GM21423 (cell line): ENCODE results near the gene RHOB.
"Not testable (repeated sequence)": the region's sequence is repeated elsewhere in the genome, so short reads cannot be mapped to it uniquely, and the experiment has no call there.

Experiments
- ATAC-seq: cut with Tn5 transposase; IDR thresholded peaks from one replicate; pipeline ENCODE4 v1.9.1; 2021; ENCODE audit warnings: mild to moderate bottlenecking, moderate library complexity; ENCODE audit not compliant: unreplicated experiment

The RHOB gene

DNA sequence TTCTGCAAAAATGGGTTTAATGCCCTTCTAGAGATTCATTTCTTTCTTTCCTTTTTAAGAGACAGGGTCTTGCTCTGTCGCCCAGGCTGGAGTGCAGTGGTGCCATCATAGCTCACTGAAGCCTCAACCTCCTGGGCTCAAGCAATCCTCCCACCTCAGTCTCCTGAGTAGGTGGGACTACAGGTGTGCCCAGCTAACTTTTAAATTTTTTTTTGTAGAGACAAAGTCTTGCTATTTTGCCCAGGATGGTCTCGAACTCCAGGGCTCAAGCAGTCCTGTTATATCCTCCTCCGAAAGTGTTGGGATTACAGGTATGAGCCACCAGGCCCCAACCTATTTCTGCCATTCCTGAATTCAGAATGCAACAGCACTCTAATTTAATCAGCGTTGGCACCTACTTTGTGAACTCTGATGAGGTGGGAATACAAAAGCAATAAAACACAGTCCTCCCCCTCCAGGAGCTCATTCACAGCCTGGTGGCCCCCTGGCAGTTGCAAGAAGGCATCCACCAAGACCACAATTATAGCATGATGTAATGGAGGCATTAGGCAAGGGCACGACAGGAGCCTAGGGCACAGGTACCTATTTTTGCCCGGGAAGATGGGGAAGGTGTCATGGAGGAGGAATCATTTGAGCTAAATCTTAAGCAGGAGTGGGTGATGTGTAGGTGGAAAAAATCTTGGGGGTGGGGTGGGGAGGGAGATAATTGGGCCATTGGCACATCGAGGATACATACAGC is 5.1 kb downstream of the RHOB start:
- no peak for ATAC-seq

DNA sequence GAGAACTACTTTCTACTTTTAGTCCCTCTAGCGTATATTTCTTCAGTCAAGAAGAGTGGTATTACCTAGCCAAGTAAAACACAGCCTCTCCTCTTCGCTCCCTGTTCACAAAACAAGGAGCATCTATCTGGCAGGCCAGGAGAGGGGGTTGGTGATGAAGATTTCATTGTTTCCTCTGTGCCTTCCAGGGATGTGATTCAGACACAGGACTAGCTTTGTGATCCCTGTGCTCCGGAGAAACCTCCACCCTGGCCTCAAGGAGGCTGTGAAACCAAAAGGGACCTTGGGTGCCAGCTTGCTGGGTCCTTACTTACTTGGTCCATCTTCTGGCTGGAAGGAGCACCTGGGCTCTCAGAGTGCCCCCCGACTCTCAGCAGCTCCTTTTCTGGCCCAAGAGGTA is 5.7 kb downstream of the RHOB start:
- ATAC-seq = no peak

DNA sequence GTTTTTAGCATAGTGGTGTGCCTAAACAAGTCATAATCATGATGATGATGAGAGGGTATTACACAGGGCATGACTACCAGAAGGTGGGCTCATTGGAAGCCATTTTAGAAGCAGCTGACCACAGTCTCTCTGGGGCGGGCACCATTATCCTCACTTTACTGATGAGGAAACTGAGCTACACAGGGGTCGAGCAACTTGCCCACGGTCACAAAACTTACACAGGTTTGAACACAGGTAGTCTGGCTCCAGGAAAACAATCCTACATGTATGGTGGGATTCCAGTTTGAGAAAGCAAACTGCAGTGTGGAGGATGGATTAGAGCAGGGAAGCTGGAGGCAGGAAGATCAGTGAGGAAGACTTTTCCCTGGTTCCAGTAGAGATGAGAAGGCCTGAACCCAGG is 6.2 kb downstream of the RHOB start:
- no peak for ATAC-seq

DNA sequence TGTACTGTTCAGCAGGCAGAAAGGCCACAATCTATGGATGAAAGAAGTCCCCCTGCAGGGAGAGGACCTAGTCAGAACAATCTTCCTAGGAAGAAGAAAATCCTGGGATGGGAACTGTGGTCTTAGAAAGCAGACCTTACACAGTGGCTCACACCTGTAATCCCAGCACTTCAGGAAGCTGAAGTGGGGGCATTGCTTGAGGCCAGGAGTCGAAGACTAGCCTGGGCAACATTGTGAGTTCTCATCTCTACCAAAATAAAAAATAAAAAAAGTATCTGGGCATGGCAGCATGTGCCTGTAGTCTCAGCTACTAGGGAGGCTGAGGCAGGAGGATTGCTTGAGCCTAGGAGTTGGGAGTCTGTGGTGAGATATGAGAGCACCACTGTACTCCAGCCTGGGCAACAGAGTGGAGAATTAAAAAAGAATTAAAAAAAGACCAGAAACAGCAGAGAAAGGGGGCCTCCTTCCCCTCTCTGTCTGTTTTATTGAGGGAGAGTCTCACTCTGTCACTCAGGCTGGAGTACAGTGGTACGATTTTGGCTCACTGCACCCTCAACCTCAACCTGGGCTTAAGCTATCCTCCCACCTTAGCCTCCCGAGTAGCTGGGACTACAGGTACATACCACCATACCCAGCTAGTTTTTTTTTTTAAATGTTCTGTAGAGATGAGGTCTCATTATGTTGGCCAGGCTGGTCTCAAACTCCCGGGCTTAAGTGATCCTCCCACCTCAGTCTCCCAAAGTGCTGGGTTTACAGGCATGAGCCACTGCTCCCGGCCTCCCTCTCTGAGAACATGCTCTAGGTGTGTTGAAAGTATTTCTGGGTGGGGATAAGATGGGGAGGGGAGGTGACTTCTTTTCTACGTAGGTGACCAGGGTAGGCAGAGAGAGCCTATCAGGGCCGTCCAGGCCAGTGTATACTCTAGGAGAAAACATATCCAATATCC is 7.4 kb downstream of the RHOB start:
- no peak for ATAC-seq

DNA sequence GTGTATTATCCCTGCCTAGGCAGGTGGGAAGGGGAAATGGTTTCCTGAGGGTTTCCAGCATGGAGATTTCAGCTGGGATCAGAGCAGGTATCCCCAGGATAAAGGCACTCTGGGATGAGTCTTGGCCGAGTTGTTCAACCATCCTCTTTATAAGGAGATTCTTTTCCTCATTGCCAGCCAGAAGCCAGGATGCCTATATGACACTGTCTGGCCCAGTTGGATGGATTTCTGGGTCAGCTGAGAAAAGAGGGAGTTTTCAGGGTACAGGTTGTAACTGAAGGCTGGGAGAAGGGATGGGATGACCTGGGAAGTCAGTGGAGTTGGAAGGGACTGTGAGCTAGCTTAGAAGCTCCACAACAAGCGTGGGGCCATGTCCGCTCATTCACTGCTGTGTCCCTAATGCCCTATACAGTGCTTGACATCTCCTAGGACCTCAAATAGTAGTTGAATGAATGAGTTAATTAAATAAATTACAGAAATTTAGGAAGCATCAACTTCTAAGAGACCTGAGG is 8.3 kb downstream of the RHOB start:
- no peak for ATAC-seq

DNA sequence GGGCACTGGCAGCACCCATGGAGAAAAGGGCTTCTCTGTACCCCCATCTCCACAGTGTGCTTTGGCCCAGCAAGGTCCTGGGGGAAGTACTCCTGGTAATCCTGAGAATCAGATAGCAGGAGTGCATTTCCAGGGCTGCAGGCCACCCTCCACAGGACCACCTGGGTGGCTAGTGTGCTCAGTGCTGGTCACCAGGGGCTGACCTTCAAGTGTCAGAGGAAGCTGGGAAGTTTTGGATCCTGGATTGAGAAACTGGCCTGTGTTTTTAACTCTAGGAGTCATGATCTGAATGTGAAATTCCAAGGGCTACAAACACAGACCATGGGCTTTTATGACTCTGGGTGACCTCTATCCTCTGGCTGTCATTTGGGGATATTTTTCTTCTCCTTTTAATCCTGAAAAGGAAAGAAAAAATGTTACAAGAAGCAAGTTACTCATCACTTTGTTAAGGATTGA is 9.3 kb downstream of the RHOB start:
- ATAC-seq = no peak

DNA sequence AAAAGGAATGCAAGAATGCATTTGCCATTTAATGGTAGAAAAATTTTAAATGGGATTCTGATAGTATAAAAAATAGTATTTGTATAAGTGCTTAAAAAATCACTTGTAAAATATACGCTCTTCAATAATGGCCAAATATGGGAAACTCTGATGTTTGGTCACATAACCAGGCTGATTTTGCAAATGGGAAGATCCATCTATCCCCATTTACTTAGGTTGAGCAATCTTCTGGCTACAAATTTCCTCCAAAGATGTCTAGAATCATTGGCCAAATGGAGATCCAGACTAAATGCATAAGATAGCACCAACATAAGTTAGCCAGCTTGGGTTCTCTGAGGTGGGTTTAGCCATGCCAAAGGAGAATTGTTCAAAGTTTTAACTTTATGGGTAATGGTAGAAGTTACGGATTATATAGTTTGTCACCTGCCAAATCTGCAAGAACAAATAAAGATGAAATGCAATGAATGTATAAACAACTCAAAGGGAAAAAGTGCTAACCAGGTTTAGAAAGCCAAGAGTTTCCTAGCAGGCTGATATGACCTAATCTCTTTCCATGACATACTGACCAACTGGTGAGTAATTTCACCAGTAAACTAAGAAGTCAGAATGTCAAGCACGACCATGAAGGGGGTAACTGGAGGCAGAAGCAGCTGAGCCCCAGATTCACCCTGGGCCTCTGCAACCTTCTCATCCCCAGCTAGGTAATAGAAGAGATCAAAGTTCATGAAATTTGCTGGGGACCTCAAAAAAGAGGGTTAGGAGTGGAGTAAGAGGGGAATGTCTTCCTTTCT is 10.0 kb downstream of the RHOB start:
- no peak for ATAC-seq

DNA sequence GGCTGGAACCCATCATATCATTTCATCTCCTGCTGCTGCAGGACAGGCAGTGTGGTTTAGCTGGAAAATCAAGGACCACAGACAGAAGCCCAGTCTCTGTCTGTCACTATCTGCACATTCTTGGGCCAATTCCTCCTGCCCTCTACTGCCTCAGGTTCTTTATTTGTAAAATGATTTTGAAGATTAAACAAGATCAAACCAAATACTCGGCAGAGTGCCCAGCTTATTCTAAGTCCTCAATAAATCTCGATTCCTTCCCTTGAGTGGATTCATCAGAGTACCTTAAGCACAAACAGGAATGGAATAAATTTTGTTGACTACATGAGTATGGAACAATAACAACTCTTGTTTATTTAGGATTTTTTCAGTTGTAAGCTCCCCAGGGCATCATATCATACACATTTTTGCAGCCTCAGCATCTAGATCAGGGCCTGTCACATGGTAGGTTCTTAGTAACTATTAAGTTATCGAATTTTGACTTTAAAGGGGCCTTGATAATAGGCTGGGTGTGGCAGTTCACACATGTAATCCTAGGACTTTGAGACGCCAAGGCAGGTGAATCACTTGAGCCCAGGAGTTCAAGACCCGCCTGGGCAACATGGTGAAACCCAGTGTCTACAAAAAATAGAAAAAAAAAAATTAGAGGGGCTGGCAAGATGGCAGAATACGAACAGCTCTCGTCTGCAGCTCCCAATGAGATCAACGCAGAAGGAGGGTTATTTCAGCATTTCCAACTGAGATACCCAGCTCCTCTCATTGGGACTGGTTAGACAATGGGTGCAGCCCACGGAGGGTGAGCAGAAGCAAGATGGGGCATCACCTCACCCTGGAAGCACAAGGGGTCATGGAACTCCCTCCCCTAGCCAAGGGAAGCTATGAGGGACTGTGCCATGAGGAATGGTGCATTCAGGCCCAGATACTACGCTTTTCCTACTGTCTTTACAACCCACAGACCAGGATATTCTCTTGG is 11.1 kb downstream of the RHOB start:
- ATAC-seq = no peak

DNA sequence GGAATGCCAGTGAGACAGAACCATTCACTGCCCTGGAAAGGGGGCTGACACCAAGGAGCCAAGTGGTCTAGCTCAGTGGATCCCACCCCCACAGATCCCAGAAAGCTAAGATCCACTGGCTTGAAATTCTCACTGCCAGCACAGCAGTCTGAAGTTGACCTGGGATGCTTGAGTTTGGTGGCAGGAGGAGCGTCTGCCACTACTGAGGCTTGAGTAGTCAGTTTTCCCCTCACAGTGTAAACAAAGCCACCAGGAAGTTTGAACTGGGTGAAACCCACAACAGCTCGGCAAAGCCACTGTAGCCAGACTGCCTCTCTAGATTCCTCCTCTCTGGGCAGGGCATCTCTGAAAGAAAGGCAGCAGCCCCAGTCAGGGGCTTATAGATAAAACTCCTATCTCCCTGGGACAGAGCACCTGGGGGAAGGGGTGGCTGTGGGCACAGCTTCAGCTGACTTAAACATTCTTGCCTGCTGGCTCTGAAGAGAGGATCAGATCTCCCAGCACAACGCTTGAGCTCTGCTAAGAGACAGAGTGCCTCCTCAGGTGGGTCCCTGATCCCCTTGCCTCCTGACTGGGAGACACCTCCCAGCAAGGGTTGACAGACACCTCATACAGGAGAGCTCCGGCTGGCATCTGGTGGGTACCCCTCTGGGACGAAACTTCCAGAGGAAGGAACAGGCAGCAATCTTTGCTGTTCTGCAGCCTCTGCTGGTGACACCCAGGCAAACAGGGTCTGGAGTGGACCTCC is 12.0 kb downstream of the RHOB start:
- ATAC-seq = not testable (repeated sequence)

DNA sequence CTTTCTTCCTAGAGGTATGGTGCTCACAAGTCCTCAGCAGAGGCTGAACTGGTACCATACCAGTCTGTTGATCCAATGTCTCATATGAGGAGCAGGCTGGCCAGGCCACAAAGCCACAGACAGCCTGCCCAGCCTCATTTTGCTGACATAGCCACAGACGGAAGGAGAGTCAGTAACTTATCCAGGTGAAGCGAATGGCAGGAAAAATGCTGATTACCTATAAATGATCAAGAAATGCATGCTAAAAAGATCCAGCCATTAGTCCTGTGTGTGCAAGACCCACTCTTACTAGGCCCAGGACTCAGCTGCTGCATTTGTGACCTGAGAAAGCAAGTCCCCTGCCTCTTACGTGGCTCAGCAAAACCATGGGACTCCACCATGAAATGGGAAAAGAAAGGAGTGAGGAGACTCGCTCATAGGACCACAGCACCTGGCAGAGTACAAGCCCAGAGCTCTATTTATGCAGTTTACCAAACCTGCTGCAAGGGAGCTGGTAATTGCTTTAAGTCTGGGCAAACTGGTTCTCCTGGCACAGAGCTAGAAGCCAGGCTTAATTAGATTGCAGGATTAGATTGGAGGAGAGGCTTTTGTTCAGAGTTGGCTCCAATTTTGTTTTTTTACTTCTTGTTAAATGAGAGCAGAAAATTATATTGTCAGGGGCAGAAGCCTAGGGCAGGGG is 19.0 kb downstream of the RHOB start:
- ATAC-seq = no peak

DNA sequence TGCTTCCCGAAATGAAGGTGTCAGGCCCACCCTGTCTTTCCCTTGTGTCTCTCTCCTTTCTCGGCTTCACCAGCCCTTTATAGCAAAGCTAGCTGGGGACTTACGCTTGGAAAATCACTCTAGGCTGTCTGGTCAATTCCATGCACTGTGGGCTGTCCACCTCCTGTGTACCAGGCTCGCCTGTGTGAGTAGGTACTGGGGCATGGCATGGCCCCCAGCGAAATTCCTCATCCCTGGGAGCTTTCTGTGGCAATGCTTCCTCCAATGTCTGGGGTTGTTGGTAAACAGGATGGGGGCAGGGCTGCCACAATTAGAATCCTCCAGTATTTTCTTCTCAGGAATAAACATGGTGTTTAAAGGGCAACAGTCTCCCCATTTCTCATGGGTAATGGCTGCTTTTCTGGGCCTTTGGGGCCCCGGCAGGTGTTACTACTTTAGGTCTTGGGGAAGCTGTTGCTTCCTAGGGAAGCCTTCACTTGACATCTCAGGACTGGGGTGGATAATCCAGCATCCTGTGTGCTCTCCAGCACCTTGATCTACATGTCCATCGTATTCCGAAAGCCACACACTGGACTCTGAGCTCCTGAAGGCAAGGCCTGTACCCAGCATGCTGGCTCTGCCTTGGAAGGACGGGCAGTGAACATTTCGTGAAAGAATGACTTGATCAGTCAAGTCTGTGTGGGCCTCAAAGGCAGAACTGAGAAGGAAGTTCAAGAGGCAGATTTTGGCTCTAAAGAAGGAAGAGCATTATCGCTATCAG is 21.1 kb downstream of the RHOB start:
- no peak for ATAC-seq

DNA sequence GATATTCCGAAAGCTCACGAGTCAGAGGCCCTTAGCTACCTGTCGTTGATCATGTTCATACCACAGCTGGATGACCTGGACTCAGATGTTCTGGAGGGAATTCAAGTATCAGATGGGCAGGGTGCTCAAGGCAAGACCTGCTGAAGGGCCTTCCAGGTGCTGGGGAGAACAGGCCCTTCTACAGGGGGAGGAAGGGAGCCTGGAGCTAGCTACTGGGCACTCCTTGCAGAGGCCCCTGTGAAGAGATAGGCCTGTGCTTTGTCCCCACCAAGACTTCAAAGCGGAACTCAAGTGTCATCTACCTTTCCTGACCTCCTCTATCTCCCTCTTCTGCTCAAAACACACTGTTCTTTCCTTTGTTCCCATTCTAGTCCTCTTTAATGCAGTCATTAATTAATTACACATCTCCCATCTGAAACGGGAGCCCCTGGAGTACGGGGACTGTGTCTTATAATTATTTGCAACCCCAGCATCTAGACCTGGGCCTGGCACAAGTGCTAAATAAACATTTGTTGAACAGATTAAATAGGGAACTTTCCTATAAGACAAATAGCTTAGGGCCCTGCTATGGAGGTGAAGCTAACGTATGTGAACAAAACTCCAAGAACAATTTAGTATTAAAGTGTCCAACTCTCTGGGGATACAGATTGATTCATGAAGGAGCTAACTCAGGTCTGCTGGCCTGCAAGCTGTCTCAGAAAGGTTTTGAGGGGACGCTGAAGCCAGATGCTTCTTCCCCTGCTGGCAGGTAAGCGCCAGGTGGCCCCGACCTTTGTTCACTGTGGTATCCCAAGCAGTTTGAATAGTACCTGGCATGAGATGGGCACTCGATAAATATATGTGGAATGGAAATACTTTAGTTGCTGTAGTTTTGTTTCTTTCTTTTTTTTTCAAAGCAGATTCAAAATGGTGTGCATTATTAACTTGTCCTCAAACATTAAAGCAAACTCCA is 22.0 kb downstream of the RHOB start:
- no peak for ATAC-seq

DNA sequence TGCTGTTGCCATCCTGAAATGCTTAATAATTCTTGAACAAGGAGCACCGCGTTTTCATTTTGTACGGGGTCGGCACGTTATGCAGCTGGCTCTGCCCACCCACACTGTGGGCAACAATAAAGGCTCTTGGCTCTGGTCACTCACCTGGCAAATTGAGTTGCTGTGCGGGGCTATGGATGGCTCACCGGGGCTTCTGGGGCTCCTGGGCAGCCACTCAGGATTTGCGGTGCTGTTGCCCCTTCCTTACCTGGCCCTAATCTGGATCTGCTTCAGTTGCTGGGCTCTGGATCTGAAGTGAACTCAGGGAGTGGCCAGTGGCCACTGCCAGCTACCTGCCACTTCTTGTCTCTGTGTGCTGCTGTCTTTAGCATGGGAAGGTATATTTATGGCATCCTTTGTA is 22.7 kb downstream of the RHOB start:
- ATAC-seq = no peak

DNA sequence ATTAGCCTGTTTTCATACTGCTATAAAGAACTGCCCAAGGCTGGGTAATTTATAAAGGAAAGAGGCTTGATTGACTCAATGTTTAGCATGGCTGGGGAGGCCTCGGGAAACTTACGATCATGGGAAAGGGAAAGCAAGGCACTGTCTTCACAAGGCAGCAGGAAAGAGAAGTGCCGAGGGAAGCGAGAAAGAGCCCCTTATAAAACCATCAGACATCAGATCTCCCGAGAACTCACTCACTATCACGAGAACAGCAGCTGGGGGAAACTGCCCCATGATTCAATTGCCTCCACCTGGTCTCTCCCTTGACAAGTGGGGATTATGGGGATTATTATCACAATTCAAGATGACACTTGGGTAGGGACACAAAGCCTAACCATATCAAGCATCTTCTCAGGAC is 23.3 kb downstream of the RHOB start:
- no peak for ATAC-seq

DNA sequence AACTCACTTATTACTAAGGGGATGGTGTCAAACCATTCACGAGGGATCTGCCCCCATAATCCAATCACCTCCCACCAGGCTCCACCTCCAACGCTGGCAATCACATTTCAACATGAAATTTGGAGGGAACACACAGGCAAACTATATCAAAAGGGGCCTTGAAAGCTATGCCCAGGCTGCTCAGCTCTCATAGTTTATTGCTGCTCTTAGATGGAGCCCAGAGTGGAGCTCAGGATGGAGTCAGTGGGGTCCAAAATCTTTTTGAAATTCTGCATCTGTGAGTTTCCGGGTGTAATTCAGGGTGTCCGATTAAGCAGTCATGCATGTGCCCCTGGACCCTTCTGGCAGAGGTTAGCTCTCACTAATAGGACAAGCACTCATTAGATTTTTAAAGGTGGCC is 24.3 kb downstream of the RHOB start:
- no peak for ATAC-seq

DNA sequence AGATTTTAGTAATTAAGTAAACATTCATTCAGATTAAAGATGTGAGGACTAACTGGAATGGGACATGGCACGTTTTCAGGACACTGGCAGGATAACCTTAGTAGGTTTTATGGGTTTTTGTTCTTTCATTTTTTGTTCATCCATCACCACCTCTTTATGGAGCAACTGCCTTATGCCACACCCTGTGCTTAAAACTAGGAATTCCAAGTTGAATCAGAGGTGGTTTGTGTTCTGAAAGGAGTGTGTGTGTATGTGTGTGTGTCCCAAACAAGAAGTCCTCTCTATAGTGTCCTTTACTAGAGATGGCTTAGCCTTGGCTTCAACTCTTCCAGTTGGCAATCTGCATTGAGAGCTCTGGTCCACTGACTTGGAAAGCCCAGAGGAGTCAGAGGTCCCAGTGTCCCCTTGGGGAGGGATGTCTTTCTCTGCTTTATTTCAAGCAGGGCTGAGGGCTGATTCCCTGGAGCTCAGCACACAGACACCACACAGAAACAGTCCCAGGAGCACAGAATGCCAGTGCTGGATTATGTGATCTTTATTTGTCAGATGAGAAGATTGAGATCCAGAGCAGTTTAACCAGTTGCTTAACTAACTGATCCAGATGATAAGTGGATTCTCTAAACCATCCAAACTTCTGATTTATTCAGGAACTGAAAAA is 25.2 kb downstream of the RHOB start:
- ATAC-seq = no peak
